ENCODE data around the gene RHOG. TPM values are rescaled to one million over a fixed set of nuclear protein-coding genes. Genes with fewer than 3 reads are reported as not detected.

Gene RHOG
- total RNA-seq, 2 donors from 2014 or later, result 59.8 to 63.3 TPM

GRCh38 chr11:3810951-3811350 is 29.8 kb downstream of the RHOG start:
- no peaks in the 10 kb centered on the region for H3K9me3 ChIP-seq
- DNase-seq, result no peak
- H3K27ac ChIP-seq, result no peak overlapping the region
- intact Hi-C loops (cut with DNase I), result no loop called here
- H3K4me3 ChIP-seq, result no peak overlapping the region
- no peaks in the 10 kb centered on the region for H3K36me3 ChIP-seq
- TF ChIP-seq CTCF (IDR thresholded peaks at IDR 0.05), result no peak
- H3K4me1 ChIP-seq, result peaks cover 4% of the 10 kb centered on the region
- H3K27me3 ChIP-seq, result no peaks in the 10 kb centered on the region
- H3K9ac ChIP-seq (ENCODE audit: low read depth in 2 of 2, low read length in 2 of 2), result no peak overlapping the region

- intact Hi-C loops (cut with DNase I), result no loop called here
- Histone ChIP-seq H3K4me1 (peaks cover 4% of the 10 kb centered on the region), H3K36me3 (no peaks in the 10 kb centered on the region), H3K27ac (no peak overlapping the region), H3K27me3 (no peaks in the 10 kb centered on the region), H3K9me3 (no peaks in the 10 kb centered on the region), H3K9ac (ENCODE audit: low read depth in 2 of 2, low read length in 2 of 2) (no peak overlapping the region), H3K4me3 (no peak overlapping the region)
- no peak for TF ChIP-seq CTCF (IDR thresholded peaks at IDR 0.05)
- no peak for DNase-seq
Measured at GRCh38 chr11:3810446-3810845, 30.3 kb downstream of the RHOG start.

- H3K36me3 ChIP-seq, result no peaks in the 10 kb centered on the region
- H3K4me3 ChIP-seq, result no peak overlapping the region
- no peaks in the 10 kb centered on the region for H3K9me3 ChIP-seq
- H3K27me3 ChIP-seq, result no peaks in the 10 kb centered on the region
- no peak overlapping the region for H3K27ac ChIP-seq
- H3K9ac ChIP-seq (ENCODE audit: low read depth in 2 of 2, low read length in 2 of 2), result peak overlapping the region in 1 of 2 donors; percentile 86
- TF ChIP-seq CTCF (IDR thresholded peaks at IDR 0.05), result no peak
- H3K4me1 ChIP-seq, result peaks cover 4% of the 10 kb centered on the region
- DNase-seq, result no peak
- intact Hi-C loops (cut with DNase I), result no loop called here
Measured at GRCh38 chr11:3809624-3809928, 31.2 kb downstream of the RHOG start.

GRCh38 chr11:3808861-3809623 is 31.7 kb downstream of the RHOG start:
- Histone ChIP-seq H3K9me3 (no peaks in the 10 kb centered on the region), H3K4me1 (peaks cover 4% of the 10 kb centered on the region), H3K9ac (ENCODE audit: low read depth in 2 of 2, low read length in 2 of 2) (peak overlapping the region; percentile 86 to 87), H3K27me3 (no peaks in the 10 kb centered on the region), H3K36me3 (no peaks in the 10 kb centered on the region), H3K4me3 (peak overlapping the region; percentile 78), H3K27ac (peak overlapping the region; percentile 27)
- TF ChIP-seq CTCF (IDR thresholded peaks at IDR 0.05), result peak; percentile 36
- peak; percentile 68 for DNase-seq
- intact Hi-C loops (cut with DNase I), result no loop called here

- Histone ChIP-seq H3K4me1 (peaks cover 4% of the 10 kb centered on the region), H3K27me3 (no peaks in the 10 kb centered on the region), H3K9ac (ENCODE audit: low read depth in 2 of 2, low read length in 2 of 2) (peak within 1 kb of the TSS; percentile 86 to 87), H3K9me3 (no peaks in the 10 kb centered on the region), H3K4me3 (peak within 1 kb of the TSS; percentile 78), H3K36me3 (no peaks in the 10 kb centered on the region), H3K27ac (peak within 1 kb of the TSS; percentile 27)
- TF ChIP-seq CTCF (IDR thresholded peaks at IDR 0.05), result peak; percentile 72
- intact Hi-C loops (cut with DNase I), result no loop called here
- peak; percentile 81 for DNase-seq
Measured at GRCh38 chr11:3807909-3808860, 32.6 kb downstream of the RHOG start, which contains the start of gene PGAP2. Gene PGAP2, plus strand, starts transcription at chr11:3808560. Its CDS starts 2,700 bp downstream, at chr11:3811260.

All from colonic mucosa (tissue), 4 donors.